HCT116 (cell line): ENCODE data around the gene SOX30.

Experiments
- CBX3 ChIP-seq: IDR thresholded peaks from 2 replicates; pipeline ENCODE4 v1.6.1; 2012; ENCODE audit warnings: low read depth
- CEBPB ChIP-seq: IDR thresholded peaks from 2 replicates; pipeline ENCODE4 v1.6.1; 2012; ENCODE audit warnings: low read depth
- EGR1 ChIP-seq: IDR thresholded peaks from 2 replicates; pipeline ENCODE4 v1.6.1; 2012; ENCODE audit warnings: low read depth
- EZH2 ChIP-seq: fragments of 200-600 bp; sonication (generic); IDR thresholded peaks from 2 replicates; pipeline ENCODE4 v1.6.1; 2017; ENCODE audit warnings: antibody characterized with exemption, mixed run types
- EZH2phosphoT487 ChIP-seq: fragments of 200-600 bp; IDR thresholded peaks from 2 replicates; pipeline ENCODE4 v1.6.1; 2018; ENCODE audit warnings: antibody characterized with exemption, borderline replicate concordance
- JUND ChIP-seq: IDR thresholded peaks from 2 replicates; pipeline ENCODE4 v1.6.1; 2012
- POLR2A ChIP-seq: IDR thresholded peaks from 2 replicates; pipeline ENCODE4 v1.7.0; 2011; ENCODE audit warnings: borderline replicate concordance; ENCODE audit not compliant: insufficient read depth, insufficient read length; ENCODE audit errors: extremely low read depth
- POLR2AphosphoS5 ChIP-seq: IDR thresholded peaks from 2 replicates; pipeline ENCODE4 v1.6.1; 2011; ENCODE audit warnings: mild to moderate bottlenecking, low read depth, low read length, moderate library complexity
- REST ChIP-seq: IDR thresholded peaks from 2 replicates; pipeline ENCODE4 v1.6.1; 2012; ENCODE audit warnings: low read depth
- SRF ChIP-seq: IDR thresholded peaks from 2 replicates; pipeline ENCODE4 v1.6.1; 2012; ENCODE audit warnings: low read depth
- TCF7L2 ChIP-seq: IDR thresholded peaks from 2 replicates; pipeline ENCODE4 v1.7.0; 2011; ENCODE audit warnings: borderline replicate concordance, inconsistent platforms; ENCODE audit not compliant: insufficient read depth, insufficient read length; ENCODE audit errors: extremely low read depth
- ZNF274 ChIP-seq: fragments of 200-500 bp; sonication (Bioruptor generic); IDR thresholded peaks from 2 replicates; pipeline ENCODE4 v1.6.1; 2014; ENCODE audit warnings: mild to moderate bottlenecking, low read depth, low read length, inconsistent platforms
- TF ChIP-seq, protein P1 (sequence below), 3 experiments: fragments of 200-600 bp in 1 of 3; sonication (generic) in 1 of 3; IDR thresholded peaks in 2 of 3; conservative IDR thresholded peaks in 1 of 3; 2 replicates each; pipeline ENCODE4 v1.5.1; 2012 to 2017; ENCODE audit warnings: low read depth in 2 of 3, low read length in 2 of 3, antibody characterized with exemption in 1 of 3, borderline replicate concordance in 1 of 3, control low read depth in 1 of 3, mild to moderate bottlenecking in 1 of 3, mixed read lengths in 1 of 3, mixed run types in 1 of 3, moderate library complexity in 1 of 3; ENCODE audit not compliant: insufficient read depth in 1 of 3
- TF ChIP-seq, protein P2 (sequence below): IDR thresholded peaks from 2 replicates; pipeline ENCODE4 v1.6.1; 2012

- no peak for TF ChIP-seq POLR2AphosphoS5
- TF ChIP-seq, protein P1, sequence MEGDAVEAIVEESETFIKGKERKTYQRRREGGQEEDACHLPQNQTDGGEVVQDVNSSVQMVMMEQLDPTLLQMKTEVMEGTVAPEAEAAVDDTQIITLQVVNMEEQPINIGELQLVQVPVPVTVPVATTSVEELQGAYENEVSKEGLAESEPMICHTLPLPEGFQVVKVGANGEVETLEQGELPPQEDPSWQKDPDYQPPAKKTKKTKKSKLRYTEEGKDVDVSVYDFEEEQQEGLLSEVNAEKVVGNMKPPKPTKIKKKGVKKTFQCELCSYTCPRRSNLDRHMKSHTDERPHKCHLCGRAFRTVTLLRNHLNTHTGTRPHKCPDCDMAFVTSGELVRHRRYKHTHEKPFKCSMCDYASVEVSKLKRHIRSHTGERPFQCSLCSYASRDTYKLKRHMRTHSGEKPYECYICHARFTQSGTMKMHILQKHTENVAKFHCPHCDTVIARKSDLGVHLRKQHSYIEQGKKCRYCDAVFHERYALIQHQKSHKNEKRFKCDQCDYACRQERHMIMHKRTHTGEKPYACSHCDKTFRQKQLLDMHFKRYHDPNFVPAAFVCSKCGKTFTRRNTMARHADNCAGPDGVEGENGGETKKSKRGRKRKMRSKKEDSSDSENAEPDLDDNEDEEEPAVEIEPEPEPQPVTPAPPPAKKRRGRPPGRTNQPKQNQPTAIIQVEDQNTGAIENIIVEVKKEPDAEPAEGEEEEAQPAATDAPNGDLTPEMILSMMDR (IDR thresholded peaks at IDR 0.05 in 2 of 3, conservative IDR thresholded peaks at IDR 0.05 in 1 of 3; ENCODE audit: borderline replicate concordance in 1 of 3, insufficient read depth in 1 of 3, low read depth in 2 of 3, low read length in 2 of 3), result no peak
- TF ChIP-seq CBX3, result peak; percentile 32; the same call in 1 of the 2 replicates
- no peak for TF ChIP-seq REST
- TF ChIP-seq POLR2A, result no peak
- TF ChIP-seq EGR1, result no peak
- no peak for TF ChIP-seq ZNF274
- peak; percentile 89 for TF ChIP-seq CEBPB
- TF ChIP-seq EZH2, result no peak
- TF ChIP-seq EZH2phosphoT487, result no peak
- no peak for TF ChIP-seq SRF
- no peak for TF ChIP-seq TCF7L2
- TF ChIP-seq, protein P2, sequence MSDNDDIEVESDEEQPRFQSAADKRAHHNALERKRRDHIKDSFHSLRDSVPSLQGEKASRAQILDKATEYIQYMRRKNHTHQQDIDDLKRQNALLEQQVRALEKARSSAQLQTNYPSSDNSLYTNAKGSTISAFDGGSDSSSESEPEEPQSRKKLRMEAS, result no peak
- peak; percentile 48 for TF ChIP-seq JUND
Measured at GRCh38 chr5:157665467-157666070, 13.3 kb upstream of the SOX30 start.
